Stimulated activated CD4-positive, alpha-beta T cell treated with anti-CD3 and anti-CD28 coated beads, Interleukin-1b, Interleukin-23, amount 100 ng/mL, for 4 hours (primary cell): ENCODE results near the gene SECISBP2.

Source experiments
- DNase-seq, 2 donors: peaks; one replicate each; pipeline ENCODE4 v3.0.0-alpha.2; 2020; ENCODE audit warnings: low read depth in 2 of 2

SECISBP2 gene

DNA sequence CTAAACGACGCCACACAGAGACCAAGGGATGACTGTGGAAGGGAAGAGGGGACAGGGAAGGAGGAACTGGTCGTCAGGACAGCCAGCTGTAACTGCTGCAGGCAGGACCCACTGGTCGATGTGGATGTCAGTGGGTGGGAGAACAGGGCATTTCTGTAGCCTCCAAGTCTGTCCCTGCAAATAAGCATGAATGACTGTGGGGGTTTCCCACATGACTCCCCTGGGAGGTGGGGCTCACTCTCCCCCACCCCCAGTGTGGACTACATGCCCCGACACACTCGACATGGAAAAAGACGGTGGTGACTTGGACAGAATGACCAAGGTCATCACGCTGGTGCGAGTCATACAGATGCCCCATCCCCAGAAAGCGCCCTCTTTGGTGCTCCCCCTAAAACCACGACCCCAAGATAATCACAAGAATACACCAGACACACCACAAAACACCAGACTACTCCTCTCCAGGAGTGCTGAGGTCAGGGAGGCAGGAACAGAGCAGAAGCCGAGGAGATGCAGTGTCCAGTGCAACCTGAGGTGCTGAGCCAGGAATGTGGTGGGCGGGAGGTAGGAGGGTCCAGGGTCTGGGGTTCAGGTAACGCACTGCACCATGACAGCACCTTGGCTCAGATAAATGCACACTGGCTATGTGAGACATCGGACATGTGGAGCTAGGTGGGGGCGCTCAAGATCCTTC is 64.9 kb downstream of the SECISBP2 start:
- DNase-seq, result no peak

DNA sequence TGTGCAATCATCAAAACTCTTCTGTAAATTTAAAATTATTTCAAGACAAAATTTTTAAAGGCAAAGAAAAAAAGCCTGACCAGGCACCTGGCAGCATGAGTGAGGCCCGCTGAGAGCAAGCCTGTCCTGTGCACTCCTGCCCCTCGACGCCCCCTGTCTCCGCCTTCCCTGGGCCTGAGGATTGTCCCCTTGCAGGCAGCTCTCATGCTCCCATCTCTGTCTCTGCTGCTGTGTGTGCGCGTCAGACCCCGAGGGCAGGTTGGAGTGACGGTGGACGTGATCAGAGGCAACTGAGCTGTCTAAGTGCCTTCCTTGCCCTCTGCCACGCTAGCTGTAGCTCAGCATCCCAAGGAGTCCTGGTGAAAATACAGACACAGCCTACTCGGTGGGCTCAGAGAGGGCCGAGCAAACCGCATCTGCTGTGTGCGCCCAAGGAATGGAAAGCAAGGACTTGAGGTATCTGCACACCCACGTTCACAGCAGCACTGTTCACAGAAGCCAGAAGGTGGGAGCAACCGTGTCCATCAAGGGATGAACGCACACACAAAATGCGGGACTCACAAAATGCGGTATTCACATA is 65.5 kb downstream of the SECISBP2 start:
- DNase-seq, result no peak

- DNase-seq, result no peak
These were observed 66.5 kb downstream of the SECISBP2 start for GRCh38 chr9:89384783-89385182.

GRCh38 chr9:89386206-89386605 is 67.9 kb downstream of the SECISBP2 start:
- DNase-seq, result no peak

GRCh38 chr9:89386797-89387196 is 68.5 kb downstream of the SECISBP2 start:
- DNase-seq, result no peak

DNA sequence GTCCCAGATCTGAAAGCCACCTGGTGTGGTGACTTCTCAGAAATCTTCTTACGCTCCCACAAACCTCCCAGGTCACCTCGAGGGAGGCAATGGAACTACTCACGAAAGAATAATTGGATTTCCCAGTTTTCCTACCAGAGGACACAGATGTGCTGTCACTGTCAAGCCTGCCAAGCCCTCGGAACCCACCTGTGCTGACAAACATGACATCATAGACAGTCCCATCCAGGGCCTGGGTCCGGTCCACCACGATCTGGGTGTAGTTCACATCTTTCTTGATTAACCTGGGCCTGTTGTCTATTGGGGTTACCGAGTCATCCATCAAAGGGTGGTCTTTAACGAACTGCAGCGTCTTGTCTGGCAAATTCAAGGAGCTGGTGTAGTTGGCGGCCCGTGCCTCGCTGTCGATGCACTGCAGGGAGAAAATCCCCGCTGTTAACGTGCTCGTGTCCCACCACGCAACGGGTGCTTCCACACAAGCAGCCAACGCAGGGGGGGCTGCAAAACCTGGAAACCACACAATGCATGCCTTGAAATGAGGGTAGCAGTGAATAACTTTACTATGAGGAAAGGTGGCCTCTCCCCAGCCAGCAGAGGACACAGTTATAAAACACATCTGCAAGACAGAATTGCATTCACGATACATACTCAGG is 69.0 kb downstream of the SECISBP2 start:
- DNase-seq, result no peak

- DNase-seq, result no peak
These were observed 70.0 kb downstream of the SECISBP2 start for GRCh38 chr9:89388084-89388867.

- DNase-seq, result no peak
These were observed 70.5 kb downstream of the SECISBP2 start for GRCh38 chr9:89388868-89389177.

- DNase-seq, result no peak
These were observed 71.8 kb downstream of the SECISBP2 start for GRCh38 chr9:89390068-89390555.

- DNase-seq, result no peak
These were observed 72.3 kb downstream of the SECISBP2 start for GRCh38 chr9:89390578-89391116.

DNA sequence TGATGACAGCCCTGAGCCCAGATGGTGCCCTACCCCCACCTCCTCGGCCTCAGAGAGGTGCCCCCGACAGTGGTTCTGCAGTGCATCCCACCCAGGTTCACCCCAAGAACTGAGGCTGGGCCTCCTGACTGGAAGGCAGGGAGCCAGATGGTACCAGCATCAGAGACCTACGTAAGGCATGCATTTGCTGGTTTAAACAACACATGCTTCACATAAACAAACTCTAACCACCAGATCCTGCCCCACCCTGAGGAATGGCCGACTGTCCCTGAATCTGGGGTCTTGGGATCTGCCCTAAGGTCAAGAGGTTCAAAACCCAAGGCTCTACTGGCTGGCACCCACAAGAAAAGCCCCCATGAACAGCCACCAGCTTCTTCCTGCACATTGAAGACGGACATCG is 73.3 kb downstream of the SECISBP2 start:
- no peak for DNase-seq

DNA sequence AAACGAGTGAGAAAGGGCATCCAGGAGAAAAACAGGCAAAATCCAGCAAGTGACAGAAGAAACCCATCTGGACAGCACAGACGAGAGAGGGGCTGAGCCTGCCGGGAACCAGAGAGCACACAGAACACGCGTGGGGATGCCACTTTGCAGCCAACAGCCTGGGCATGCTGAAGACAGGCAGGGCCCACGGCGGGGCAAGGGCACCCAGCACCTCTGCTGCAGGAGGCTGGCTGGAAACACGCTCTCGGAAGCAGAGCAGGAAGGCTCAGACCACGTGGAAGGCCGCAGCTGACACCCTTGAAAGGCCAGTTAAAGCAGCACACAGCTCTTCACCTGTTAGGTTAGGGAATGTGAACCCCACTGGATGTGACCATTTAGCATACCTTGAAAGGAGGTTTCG is 76.1 kb downstream of the SECISBP2 start:
- DNase-seq, result no peak

GRCh38 chr9:89395931-89396710 is 77.8 kb downstream of the SECISBP2 start:
- DNase-seq, result no peak

GRCh38 chr9:89397471-89397870 is 79.2 kb downstream of the SECISBP2 start:
- DNase-seq, result no peak

DNA sequence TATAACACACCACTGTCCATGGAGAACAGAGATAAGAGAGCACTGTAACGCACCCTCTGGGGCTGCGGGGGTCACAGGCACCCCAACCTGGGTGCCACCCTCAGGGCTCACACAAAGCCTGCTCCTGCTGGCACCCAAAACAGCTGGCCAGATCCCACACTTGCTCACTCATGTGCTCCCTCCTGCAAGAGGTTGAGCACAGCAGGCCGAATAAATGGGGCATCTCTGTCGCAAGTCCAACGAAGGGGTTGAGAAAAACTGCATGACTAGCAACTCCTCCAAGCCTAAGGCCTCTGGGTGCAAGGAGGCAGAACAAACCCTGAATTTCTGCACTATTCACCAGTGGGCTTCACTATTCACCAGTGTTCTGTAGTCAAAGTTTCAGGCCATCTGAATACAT is 80.3 kb downstream of the SECISBP2 start:
- DNase-seq, result no peak

DNA sequence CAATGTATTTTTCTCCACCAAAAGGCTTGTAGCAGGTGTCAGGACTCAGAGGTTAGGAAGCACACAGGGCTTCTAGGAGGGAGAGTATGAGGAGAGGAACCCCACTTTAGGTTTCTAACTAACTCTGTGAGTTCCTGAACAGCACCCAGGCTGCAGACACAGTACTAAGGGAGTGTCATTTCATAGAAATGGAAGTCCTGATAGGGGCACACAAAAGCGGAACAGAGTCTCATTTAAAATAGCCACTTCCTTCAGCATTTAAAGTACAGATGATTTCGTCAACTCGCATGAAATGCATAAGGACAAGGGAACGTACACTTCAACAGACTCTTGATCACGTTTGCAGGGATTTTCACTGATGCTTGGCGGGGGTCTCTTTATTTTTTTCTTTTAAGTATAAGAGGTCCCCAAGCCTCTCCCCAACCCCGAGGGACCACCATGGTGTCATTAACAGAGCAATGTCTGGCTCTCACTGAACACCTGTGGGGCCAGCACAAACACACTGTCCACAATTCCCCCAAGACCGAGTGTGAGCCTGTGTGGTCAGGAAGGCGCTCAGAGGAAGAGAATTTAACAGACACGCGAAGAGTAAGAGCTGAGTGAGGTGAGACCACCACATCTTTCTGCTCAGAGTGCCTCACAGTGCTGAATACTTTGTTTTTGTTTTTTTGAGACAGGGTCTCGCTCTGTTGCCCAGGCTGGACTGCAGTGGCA is 82.3 kb downstream of the SECISBP2 start:
- no peak for DNase-seq

DNA sequence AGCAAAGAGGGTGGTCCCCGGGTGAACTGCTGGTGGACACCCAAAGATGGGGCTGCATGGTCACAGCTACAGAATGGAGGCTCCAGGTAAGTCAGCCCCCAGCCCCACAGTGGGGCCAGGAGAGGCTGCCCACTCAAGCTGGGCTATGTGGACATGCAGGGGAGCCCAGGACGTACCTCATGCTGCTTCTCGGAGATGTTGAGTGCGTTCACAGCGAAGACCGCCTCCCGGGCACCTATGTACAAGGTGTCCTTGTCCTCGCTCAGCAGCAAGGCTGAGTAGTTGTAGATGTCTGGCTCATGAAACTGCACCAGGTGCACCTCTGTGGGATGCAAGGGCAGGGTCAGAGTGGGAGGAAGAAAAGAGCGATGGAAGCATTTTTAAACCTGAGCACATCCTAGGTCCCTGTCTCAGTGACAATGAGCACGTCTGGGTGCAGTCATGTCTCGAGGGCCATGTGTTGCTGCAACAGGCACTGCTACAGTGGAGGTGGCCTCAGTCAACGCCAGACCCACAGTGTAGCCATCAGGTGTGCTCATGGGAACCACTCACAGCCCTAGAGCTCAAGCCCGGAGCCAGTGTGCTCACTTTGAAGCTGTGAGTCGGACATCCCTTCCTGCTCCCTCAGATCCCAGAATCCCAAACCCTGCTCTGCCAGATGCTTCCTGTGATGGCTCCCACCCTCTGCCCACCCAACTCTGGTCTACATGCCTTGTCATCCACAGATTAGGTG is 84.6 kb downstream of the SECISBP2 start:
- DNase-seq, result no peak

DNA sequence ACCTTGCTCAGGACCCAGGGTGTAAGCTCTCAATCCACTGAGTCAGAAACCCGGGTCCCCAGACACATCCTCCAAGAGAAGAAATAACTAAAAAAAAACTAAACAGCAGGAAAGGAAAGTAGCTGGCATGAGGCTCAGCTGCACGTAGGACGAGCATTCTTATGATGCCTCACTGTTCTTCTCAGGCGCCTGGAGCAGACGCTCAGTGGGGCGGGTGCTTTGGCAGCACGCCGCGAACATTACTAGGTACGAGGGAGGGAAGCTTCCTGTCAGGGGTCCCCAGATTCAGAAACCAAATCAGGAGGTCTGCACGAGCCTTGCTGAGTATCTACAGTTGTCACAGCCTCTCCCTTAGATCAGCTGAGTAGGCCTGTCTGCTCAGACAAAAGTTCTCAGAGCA is 85.8 kb downstream of the SECISBP2 start:
- no peak for DNase-seq

DNA sequence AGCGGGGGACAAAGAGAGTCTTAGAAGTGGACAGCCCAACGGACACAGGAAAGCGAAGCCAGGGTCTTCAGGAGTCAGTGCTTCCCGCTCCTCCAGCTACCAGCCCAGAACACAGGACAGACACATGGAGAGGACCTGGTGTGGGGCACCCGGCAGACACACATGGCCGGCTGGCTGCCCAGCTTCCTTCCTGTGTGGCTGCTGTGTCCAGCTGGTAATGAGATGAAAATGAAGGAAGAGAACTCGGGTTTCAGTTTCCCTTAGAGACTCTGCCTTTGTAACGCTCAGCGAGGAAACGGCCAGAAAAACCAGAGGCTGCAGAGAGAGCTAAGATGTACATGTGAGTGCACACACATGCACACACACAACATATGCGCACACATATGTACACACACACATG is 87.5 kb downstream of the SECISBP2 start:
- no peak for DNase-seq

DNA sequence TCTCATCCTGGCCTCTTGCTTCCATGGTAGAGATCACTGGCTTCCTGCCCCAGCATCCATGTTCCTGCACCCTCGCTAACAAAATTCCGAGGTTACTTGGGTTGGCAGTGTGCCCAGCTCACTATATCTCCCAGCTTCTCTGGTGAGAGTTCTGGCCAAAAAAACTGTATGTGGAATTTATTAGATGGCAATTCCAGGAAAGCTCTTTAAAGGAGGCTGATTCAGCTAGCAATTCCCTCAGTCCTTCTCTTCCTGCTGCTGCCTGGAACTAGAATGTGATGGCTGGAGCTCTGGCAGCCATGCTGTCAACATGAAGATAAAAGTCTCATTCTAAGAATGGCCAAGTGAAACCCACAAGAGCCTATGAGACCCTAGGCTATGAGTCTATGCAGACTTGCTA is 88.8 kb downstream of the SECISBP2 start:
- DNase-seq, result no peak
